DMS79 treated with DMSO at 0.1 percent for 48 hours (cell line): ENCODE data around the gene PRB3.

Experiments
- DNase-seq: peaks from one replicate; lab custom pipeline; 2025; lab: John Stamatoyannopoulos, UW

The PRB3 gene

DNA sequence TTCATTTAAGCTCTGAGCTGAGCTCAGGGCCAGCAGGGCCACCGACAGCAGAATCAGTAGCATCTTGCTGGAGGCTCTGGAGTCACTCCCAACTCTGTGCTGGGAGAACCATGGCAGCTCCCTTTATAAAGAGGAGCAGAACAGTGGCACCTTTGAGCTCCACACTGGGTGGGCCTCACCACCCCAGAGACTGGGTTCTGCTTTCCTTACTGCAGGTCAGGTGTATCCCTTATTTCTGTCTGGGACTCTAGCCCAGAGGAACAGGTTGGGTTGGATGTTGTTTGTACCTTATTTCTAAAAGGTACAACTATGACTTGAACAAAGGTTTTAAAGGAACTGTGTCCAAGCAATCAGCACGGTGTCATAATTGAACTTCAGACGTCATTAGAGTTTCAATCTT is at the start of gene PRB3:
TSS of gene PRB3 (minus strand) at position 101 of the 400 bp plus-strand sequence. CDS start at position 63, 38 bp downstream.
- no peak for DNase-seq

GRCh38 chr12:11310336-11310735 is 40.8 kb upstream of the PRB3 start, which contains the start of gene PRB4:
TSS of gene PRB4 (minus strand) at chr12:11310436. CDS start at chr12:11310398, 38 bp downstream.
- no peak for DNase-seq

DNA sequence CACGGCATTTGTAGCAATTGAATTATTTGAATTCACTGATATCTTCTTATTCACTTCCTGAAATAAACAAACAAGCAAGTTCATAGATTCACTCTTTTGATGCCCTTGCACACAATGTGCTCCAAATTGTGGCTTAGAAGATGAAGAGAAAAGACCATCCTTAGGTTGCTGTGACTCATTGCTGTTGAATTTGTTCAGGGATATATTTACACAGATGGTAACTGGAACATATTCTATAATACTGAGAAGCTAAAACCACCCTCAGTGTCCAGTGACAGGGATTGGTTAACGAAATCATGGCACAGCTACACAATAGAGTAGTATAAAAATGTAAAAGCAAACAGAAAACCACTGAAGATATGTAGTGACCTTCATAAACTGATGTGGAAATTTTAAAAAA is 37.6 kb upstream of the PRB3 start:
- DNase-seq, result no peak

GRCh38 chr12:11273449-11273848 is 3.9 kb upstream of the PRB3 start:
- no peak for DNase-seq

DNA sequence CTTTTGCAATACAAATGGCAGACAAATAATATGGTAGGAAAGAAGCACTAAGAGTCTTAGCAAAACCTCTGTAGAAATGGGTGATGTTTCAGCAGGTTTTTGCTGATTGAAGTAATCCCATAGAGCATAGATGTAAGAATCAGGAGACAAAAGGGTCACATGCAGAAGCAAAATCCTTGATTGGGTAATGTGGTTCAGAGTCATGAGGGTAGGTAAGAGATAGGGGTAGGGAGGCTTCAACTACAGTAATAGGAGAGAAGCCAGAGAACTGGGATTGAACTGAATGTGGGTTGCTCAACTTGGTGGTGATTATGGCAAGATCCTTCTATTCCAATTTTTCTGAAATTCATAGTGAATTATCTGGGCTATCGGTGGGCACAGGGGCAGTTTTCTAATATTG is 5.0 kb downstream of the PRB3 start:
- no peak for DNase-seq

- no peak for DNase-seq
Observed at GRCh38 chr12:11246489-11246888, 23.0 kb downstream of the PRB3 start.

GRCh38 chr12:11242656-11243055 is 26.9 kb downstream of the PRB3 start:
- DNase-seq, result no peak

GRCh38 chr12:11240348-11240930 is 29.1 kb downstream of the PRB3 start:
- no peak for DNase-seq

- DNase-seq, result no peak
Observed at GRCh38 chr12:11238275-11238674, 31.2 kb downstream of the PRB3 start.

DNA sequence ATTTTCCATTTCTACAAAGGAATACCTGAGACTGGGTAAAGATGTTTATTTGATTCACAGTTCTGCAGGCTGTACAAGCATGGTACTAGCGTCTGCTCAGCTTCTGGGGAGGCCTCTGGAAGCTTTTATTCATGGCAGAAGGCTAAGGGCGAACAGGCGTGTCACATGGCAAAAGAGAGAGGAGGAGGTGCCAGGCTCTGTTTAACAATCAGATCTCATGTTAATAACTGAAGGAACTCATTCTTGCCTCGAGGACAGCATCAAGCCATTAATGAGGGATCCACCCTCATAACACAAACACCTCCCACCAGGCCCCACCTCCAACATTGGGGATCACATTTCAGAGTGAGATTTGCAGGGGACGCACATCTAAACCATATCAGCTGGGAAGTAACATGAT is 36.0 kb downstream of the PRB3 start:
- DNase-seq, result no peak

DNA sequence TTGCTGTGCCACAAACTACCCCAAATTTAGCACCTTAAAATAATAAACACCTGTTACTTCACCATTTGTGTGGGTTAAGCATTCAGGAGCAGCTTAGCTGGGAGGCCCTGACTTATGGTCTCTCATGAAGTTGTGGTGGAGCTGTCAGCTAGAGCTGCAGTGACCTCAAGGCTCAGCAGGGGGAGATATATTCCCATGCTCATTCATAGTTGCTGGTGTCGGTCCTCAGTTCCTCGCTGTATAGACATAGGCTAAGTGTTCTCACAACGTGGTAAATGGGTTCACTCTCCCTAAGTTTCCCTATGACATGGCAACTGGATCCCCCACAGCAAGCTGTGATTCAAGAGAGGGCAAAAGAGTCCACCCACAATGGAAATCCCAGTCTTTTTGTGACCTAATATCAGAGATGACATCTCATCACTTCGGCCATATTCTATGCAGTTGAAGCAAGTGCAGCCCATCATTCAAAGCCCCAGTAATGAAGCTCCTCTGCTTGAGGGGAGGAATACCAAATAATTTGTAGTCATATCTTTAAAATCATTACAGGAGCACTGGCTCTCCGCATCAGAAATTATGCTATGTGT is 41.1 kb downstream of the PRB3 start:
- DNase-seq, result no peak

- DNase-seq, result no peak
Observed at GRCh38 chr12:11227373-11227772, 42.1 kb downstream of the PRB3 start.
